Adrenal gland (tissue), 5 donors: ENCODE results near the gene GIMAP5.

Source experiments
- CTCF ChIP-seq, 6 experiments: fragments of 450-650 bp in 4 of 6; fragments of 200-600 bp in 2 of 6; sonication (generic) in 1 of 6; IDR thresholded peaks; 1 replicate in 5 of 6; 2 replicates in 1 of 6; pipeline versions ENCODE4 v1.5.1 to v1.8.0; 2016 to 2021; ENCODE audit warnings: antibody characterized with exemption in 6 of 6, mild to moderate bottlenecking in 2 of 6, moderate library complexity in 1 of 6
- POLR2A ChIP-seq, 2 donors: fragments of 450-650 bp; IDR thresholded peaks; one replicate each; pipeline ENCODE4 v1.6.1; 2017; ENCODE audit warnings: antibody characterized with exemption in 2 of 2, mild to moderate bottlenecking in 2 of 2, moderate library complexity in 1 of 2
- donor health status: DM: no; HTN: no; CAD: no.

DNA sequence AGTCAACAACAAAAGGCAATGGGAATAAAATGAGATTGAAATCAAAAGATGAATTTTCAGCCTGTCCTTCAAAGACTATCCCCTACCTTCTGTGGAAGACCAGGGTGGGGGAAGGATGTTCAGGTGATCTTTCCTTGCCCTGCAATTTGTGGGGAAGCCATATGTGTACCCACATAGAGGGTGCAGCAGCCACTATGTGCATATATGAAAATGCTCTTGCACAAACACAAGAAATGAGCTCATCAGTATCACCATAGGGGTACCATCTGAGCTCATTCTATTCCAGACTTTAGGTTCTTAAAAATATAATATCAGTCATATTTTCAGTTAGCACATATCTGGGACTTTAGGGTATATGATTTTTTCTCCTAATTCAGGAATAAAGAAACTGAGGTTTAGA, 17.7 kb downstream of the GIMAP5 start:
- no peak for TF ChIP-seq CTCF (IDR thresholded peaks at IDR 0.05)
- TF ChIP-seq POLR2A (IDR thresholded peaks at IDR 0.05) = no peak
